ENCODE results near the gene MGAT5.

MGAT5 gene

GRCh38 chr2:134482131-134482723 is 228.4 kb downstream of the MGAT5 start:
- DNase-seq = no peak

DNA sequence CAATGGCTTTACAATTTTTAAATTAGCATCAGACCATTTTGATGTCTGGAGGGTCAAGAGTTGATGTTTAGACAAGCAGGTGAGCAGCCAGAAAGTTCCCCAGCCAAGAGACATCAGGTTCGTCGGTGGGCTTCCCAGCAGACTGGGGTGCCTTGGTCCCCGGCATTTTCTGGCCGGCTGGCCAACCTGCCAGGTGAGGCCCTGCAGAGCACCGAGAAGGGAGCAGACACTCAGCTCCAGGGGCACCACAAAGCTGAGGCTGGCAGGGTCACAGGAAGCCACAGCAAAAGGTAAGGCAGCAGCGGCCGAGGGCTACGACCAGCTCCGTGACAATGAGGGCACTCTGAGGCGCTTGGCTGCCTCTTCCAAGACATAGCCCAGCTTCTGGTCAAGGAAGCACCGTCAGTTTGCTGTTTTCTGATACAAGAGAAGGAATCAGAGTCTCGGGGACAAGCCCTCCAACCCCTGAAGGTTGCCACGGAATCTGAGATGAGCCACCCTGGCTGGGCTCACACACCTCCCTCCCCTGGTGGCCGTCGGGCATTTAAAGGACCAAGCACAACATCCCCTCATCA is 229.0 kb downstream of the MGAT5 start:
- no peak for DNase-seq

DNA sequence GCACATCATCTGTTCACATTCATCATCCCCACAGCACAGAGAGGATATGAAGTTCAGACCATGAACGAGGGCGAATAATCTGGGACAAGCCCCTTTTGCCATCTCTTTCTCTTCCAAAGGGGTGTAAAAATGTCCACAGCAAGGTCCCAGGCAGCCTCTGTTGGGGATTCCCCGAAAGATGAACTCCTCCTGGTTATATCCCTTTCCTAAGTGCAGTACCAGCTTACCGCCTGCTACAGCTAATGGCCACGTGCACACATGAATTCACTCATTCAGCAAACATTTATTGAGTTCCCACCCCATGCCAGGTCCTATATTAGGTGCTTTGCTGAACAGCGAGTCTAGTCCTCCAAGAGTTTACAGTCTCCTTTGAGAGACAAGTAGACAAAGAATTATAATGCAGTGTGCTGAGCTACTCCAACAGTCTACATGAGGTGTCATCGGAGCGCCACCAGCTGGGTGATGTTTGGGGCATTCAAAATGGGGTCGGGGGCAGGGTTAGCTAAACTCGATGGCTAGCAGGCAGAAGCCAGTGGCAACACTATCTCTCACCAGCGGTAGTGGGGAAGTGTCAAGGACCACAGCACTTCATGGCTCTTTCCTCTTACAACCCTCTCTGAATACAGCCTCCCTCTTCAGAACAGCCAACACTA is 236.0 kb downstream of the MGAT5 start:
- DNase-seq = no peak

- no peak for DNase-seq
Observed at GRCh38 chr2:134490559-134490958, 236.7 kb downstream of the MGAT5 start.

DNA sequence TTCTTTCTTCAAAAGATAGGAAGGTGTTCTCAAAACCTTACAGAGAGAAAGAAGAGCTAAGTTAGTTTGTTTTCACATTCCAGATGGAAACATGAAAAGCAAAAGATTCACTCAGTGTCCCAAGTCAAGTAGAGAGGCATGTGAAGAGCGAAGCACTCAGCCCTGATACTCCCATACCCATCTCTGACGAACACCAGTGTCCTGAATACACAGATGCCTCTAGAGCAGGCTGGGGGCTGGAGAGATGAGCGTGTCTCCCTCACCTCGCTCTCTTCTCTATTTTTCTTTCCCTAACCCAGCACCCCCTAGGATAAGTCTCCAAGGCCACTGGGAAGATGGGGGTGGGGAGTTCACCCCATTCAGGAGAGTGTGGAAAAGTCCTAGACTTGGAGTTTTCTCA is 237.2 kb downstream of the MGAT5 start:
- no peak for DNase-seq

- no peak for DNase-seq
Observed at GRCh38 chr2:134491771-134492441, 238.0 kb downstream of the MGAT5 start.

DNA sequence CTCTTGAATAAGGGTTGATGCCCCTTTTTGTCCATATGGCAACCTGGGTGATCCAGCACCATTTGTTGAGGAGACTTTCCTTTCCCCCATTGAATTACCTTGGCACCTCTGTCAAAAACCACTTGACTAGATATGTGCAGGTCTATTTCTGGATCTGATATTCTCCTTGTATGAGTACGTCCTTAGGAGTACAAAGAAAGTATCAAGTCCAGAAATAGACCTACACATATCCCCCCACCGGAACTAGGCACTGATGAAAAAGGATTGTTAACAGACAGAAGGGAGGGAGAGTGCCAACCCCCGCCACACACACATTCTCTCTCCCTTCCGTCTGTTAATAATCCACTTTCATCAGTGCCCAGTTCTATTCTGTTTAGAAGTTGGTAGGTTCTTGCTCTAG is 239.9 kb downstream of the MGAT5 start:
- DNase-seq = no peak

- DNase-seq = no peak
Observed at GRCh38 chr2:134498654-134499053, 244.8 kb downstream of the MGAT5 start.

GRCh38 chr2:134499307-134499926 is 245.5 kb downstream of the MGAT5 start:
- DNase-seq = no peak

DNA sequence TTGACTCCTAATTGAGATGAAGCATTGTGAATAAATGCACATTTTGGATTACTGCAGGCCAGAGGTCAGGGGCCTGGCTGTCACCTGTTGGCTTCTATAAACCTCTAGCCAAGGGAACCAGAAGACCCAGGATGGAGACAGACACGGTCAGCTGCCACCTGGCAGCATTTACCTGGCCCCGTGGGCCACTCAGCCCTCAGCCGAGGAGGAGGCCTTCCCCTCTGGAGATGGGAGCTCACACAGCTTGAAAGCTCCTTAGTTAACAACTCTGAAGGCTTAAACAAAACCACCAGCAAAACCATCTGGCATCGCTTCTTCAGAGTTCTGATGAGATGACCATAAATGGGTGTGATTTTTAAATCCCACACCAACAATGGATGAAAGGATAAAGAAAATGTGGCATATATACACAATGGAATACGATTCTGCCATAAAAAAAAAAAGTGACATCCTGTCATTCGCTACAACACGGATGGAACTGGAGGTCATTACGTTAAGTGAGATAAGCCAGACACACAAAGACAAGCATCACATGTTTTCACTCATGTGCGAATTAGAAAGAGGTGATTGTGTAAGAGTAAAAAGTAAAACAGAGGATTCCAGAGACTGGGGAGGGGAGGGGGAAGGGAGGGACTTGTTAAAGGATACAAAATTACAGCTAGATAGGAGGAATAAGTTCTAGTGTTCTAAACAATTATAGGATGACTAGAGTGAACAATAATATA is 246.5 kb downstream of the MGAT5 start:
- no peak for DNase-seq

- no peak for DNase-seq
Observed at GRCh38 chr2:134501476-134502091, 247.7 kb downstream of the MGAT5 start.

- DNase-seq = no peak
Observed at GRCh38 chr2:134502104-134502503, 248.2 kb downstream of the MGAT5 start.
